Spleen (tissue), 7 donors: ENCODE data around the gene TLK2.

ENCODE experiments used
- POLR2A ChIP-seq, 3 donors: fragments of 450-650 bp; IDR thresholded peaks; one replicate each; pipeline ENCODE4 v1.5.1; 2017; ENCODE audit warnings: antibody characterized with exemption in 3 of 3, mild to moderate bottlenecking in 1 of 3
- POLR2AphosphoS5 ChIP-seq, 3 donors: sonication (generic); formaldehyde crosslinking; IDR thresholded peaks; one replicate each; pipeline ENCODE4 v1.5.1; 2017; ENCODE audit warnings: antibody characterized with exemption in 3 of 3
- TF ChIP-seq, protein P1 (sequence below), 11 experiments: fragments of 200-600 bp in 7 of 11; fragments of 450-650 bp in 4 of 11; sonication (generic) in 4 of 11; IDR thresholded peaks in 8 of 11; conservative IDR thresholded peaks in 3 of 11; 1 replicate in 7 of 11; 2 replicates in 4 of 11; pipeline versions ENCODE4 v1.4.0 to v1.8.0; 2016 to 2021; ENCODE audit warnings: antibody characterized with exemption in 11 of 11, inconsistent platforms in 4 of 11, mild to moderate bottlenecking in 1 of 11
- donor health status: DM: no; HTN: no; CAD: no; lungs with moderate emphysema.
- donor health status: DM: no; HTN: no; CAD: no.
- donor health status: DM: no; HTN: no; CAD: no.

DNA sequence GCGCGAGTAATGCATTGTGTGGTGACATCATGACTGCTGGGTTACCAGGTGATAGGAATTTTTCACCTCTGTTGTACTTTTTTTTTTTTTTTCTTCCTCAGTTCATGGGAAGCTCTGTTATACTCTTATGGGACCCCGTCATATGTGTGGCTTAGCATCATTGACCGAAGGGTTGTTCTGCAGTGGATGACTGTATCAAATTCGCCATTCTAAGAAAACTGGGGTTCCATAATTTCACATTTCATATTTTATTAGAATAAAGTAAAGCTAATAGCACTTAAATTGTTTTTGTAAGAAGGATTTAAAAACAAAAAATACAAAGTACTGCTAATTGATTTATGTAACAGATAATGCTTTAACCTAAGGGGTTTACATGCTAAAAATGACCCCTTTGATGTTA lies 116.9 kb downstream of the TLK2 start:
- TF ChIP-seq, protein P1, sequence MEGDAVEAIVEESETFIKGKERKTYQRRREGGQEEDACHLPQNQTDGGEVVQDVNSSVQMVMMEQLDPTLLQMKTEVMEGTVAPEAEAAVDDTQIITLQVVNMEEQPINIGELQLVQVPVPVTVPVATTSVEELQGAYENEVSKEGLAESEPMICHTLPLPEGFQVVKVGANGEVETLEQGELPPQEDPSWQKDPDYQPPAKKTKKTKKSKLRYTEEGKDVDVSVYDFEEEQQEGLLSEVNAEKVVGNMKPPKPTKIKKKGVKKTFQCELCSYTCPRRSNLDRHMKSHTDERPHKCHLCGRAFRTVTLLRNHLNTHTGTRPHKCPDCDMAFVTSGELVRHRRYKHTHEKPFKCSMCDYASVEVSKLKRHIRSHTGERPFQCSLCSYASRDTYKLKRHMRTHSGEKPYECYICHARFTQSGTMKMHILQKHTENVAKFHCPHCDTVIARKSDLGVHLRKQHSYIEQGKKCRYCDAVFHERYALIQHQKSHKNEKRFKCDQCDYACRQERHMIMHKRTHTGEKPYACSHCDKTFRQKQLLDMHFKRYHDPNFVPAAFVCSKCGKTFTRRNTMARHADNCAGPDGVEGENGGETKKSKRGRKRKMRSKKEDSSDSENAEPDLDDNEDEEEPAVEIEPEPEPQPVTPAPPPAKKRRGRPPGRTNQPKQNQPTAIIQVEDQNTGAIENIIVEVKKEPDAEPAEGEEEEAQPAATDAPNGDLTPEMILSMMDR (IDR thresholded peaks at IDR 0.05 in 8 of 11, conservative IDR thresholded peaks at IDR 0.05 in 3 of 11), result no peak
- TF ChIP-seq POLR2A (IDR thresholded peaks at IDR 0.05) (no peak), POLR2AphosphoS5 (IDR thresholded peaks at IDR 0.05) (no peak)
